H1 (cell line): ENCODE measurements around the gene IRX4. TPM values are rescaled to one million over a fixed set of nuclear protein-coding genes. Genes with fewer than 3 reads are reported as not detected.

Experiments used
- CTCF ChIA-PET: fragments of 300-600 bp; sonication (Branson Sonifier 250); formaldehyde crosslinking; loops from one replicate; lab custom pipeline; 2021; ENCODE audit not compliant: partially characterized antibody; lab: Charles Lee
- POLR2A ChIA-PET: fragments of 300-600 bp; sonication (Branson Sonifier 250); formaldehyde crosslinking; loops from one replicate; lab custom pipeline; 2021; ENCODE audit warnings: inconsistent platforms; ENCODE audit not compliant: partially characterized antibody; lab: Charles Lee
- DNase-seq, 2 experiments: peaks; one replicate each; pipeline versions ENCODE4 v3.0.0 to v3.0.0-alpha.2; 2010 to 2022; ENCODE audit warnings: low spot score in 2 of 2, low read depth in 1 of 2, mixed read lengths in 1 of 2
- FAIRE-seq: peaks from 2 replicates; lab custom pipeline; 2011; peaks lifted over from hg19 to GRCh38; lab: Jason Lieb, UNC
- H2AFZ ChIP-seq: 2 replicates; pipeline ENCODE4 v1.8.1; 2012; ENCODE audit warnings: low read length, inconsistent platforms
- H2AK5ac ChIP-seq: 2 replicates; pipeline ENCODE4 v1.6.1; 2013; ENCODE audit warnings: low read depth, low read length
- H2BK120ac ChIP-seq: replicated peaks from 2 replicates; pipeline ENCODE3; 2013; ENCODE audit warnings: low read depth, low read length, inconsistent platforms
- H2BK12ac ChIP-seq: 2 replicates; pipeline ENCODE4 v1.6.1; 2013; ENCODE audit warnings: low read depth, low read length
- H2BK15ac ChIP-seq: 2 replicates; pipeline ENCODE4 v1.6.1; 2013; ENCODE audit warnings: low read length
- H2BK20ac ChIP-seq: 2 replicates; pipeline ENCODE4 v1.6.1; 2013; ENCODE audit warnings: low read length
- H2BK5ac ChIP-seq: 2 replicates; pipeline ENCODE4 v1.6.1; 2013; ENCODE audit warnings: low read depth, low read length
- H3K14ac ChIP-seq: 2 replicates; pipeline ENCODE4 v1.6.1; 2013; ENCODE audit warnings: inconsistent platforms; ENCODE audit not compliant: insufficient read length
- H3K18ac ChIP-seq: 2 replicates; pipeline ENCODE4 v1.6.1; 2013; ENCODE audit warnings: low read length; ENCODE audit errors: extremely low read depth
- H3K23ac ChIP-seq: 2 replicates; pipeline ENCODE4 v1.6.1; 2013; ENCODE audit warnings: inconsistent platforms; ENCODE audit not compliant: insufficient read length
- H3K23me2 ChIP-seq: 2 replicates; pipeline ENCODE4 v1.6.1; 2013; ENCODE audit warnings: low read depth, low read length
- H3K27ac ChIP-seq: 2 replicates; pipeline ENCODE4 v1.6.1; 2011; ENCODE audit warnings: low read depth, low read length, inconsistent platforms
- H3K27me3 ChIP-seq, 4 experiments: replicated peaks in 1 of 4; 1 replicate in 1 of 4; 2 replicates in 3 of 4; pipeline versions ENCODE4 v1.6.1 to v1.8.1; 2011 to 2013; ENCODE audit warnings: low read length in 3 of 4, mild to moderate bottlenecking in 3 of 4, inconsistent platforms in 2 of 4, mixed read lengths in 2 of 4, moderate library complexity in 1 of 4; ENCODE audit not compliant: control insufficient read depth in 3 of 4, insufficient read depth in 3 of 4; ENCODE audit errors: extremely low read depth in 1 of 4
- H3K36me3 ChIP-seq, 4 experiments: 2 replicates each; pipeline versions ENCODE4 v1.6.1 to v1.8.1; 2011 to 2013; ENCODE audit warnings: mild to moderate bottlenecking in 4 of 4, low read length in 3 of 4, moderate library complexity in 2 of 4, control low read depth in 1 of 4, inconsistent platforms in 1 of 4; ENCODE audit not compliant: insufficient read depth in 4 of 4, control insufficient read depth in 2 of 4
- H3K4ac ChIP-seq: replicated peaks from 2 replicates; pipeline ENCODE3; 2013; ENCODE audit warnings: low read length, low read depth, mixed read lengths, inconsistent platforms; ENCODE audit not compliant: insufficient read length
- H3K4me1 ChIP-seq, 4 experiments: replicated peaks in 1 of 4; 1 replicate in 1 of 4; 2 replicates in 3 of 4; pipeline versions ENCODE4 v1.6.1 to v1.8.1; 2011 to 2013; ENCODE audit warnings: low read length in 3 of 4, inconsistent platforms in 2 of 4, mixed read lengths in 1 of 4; ENCODE audit not compliant: insufficient read depth in 4 of 4, control insufficient read depth in 3 of 4
- H3K4me2 ChIP-seq, 2 experiments: 2 replicates each; pipeline versions ENCODE4 v1.6.1 to v1.8.1; 2011 to 2013; ENCODE audit warnings: low read depth in 2 of 2, low read length in 2 of 2, control low read depth in 1 of 2, inconsistent platforms in 1 of 2, mild to moderate bottlenecking in 1 of 2; ENCODE audit not compliant: insufficient read depth in 1 of 2
- H3K4me3 ChIP-seq, 4 experiments: fragments of 200-600, 300-600 bp in 1 of 4; sonication (generic), shearing (Covaris generic), sonication (Bioruptor Twin) in 1 of 4; 2 replicates each; pipeline versions ENCODE4 v1.5.1 to v1.8.1; 2011 to 2016; ENCODE audit warnings: low read length in 4 of 4, low read depth in 3 of 4, control low read depth in 2 of 4, inconsistent platforms in 2 of 4, mild to moderate bottlenecking in 2 of 4, mixed read lengths in 1 of 4, moderate library complexity in 1 of 4; ENCODE audit not compliant: insufficient read depth in 2 of 4; ENCODE audit errors: extremely low read depth in 1 of 4
- H3K56ac ChIP-seq: replicated peaks from 2 replicates; pipeline ENCODE3; 2013; ENCODE audit warnings: low read depth, mild to moderate bottlenecking, mixed read lengths, low read length, inconsistent platforms; ENCODE audit not compliant: insufficient read length
- H3K79me1 ChIP-seq: 2 replicates; pipeline ENCODE4 v1.6.1; 2013; ENCODE audit warnings: low read depth, low read length, control low read depth
- H3K79me2 ChIP-seq, 2 experiments: 2 replicates each; pipeline versions ENCODE4 v1.6.1 to v1.8.1; 2012 to 2013; ENCODE audit warnings: low read length in 2 of 2, mild to moderate bottlenecking in 2 of 2, inconsistent platforms in 1 of 2; ENCODE audit not compliant: insufficient read depth in 2 of 2, control insufficient read depth in 1 of 2
- H3K9ac ChIP-seq, 4 experiments: replicated peaks in 1 of 4; 1 replicate in 1 of 4; 2 replicates in 3 of 4; pipeline versions ENCODE4 v1.6.1 to v1.8.1; 2011 to 2013; ENCODE audit warnings: low read depth in 3 of 4, low read length in 3 of 4, control low read depth in 2 of 4, mild to moderate bottlenecking in 2 of 4, moderate library complexity in 2 of 4, inconsistent platforms in 1 of 4; ENCODE audit errors: extremely low read depth in 1 of 4
- H3K9me3 ChIP-seq, 2 experiments: 2 replicates each; pipeline versions ENCODE4 v1.6.1 to v1.8.1; 2012 to 2013; ENCODE audit warnings: mild to moderate bottlenecking in 2 of 2, moderate library complexity in 2 of 2, control low read depth in 1 of 2, inconsistent platforms in 1 of 2, low read depth in 1 of 2, low read length in 1 of 2, mixed read lengths in 1 of 2; ENCODE audit not compliant: insufficient read depth in 2 of 2
- H4K20me1 ChIP-seq, 2 experiments: replicated peaks in 1 of 2; 2 replicates each; pipeline versions ENCODE3 to v1.8.1; 2011 to 2013; ENCODE audit warnings: inconsistent platforms in 2 of 2, low read length in 2 of 2, mild to moderate bottlenecking in 1 of 2; ENCODE audit not compliant: insufficient read depth in 2 of 2, control insufficient read depth in 1 of 2
- H4K5ac ChIP-seq: 2 replicates; pipeline ENCODE4 v1.6.1; 2013; ENCODE audit warnings: low read length, low read depth, mixed read lengths, inconsistent platforms; ENCODE audit not compliant: insufficient read length
- H4K8ac ChIP-seq: 2 replicates; pipeline ENCODE4 v1.8.0; 2013; ENCODE audit warnings: mild to moderate bottlenecking, moderate library complexity, low read length, inconsistent platforms; ENCODE audit not compliant: insufficient read depth; ENCODE audit errors: extremely low read depth
- H4K91ac ChIP-seq: replicated peaks from 2 replicates; pipeline ENCODE3; 2013; ENCODE audit warnings: low read length, mixed read lengths, inconsistent platforms; ENCODE audit not compliant: insufficient read length
- ASH2L ChIP-seq: fragments of 200-600, 300-600 bp; sonication (generic); IDR thresholded peaks from one replicate; pipeline ENCODE4 v1.7.1; 2017; ENCODE audit warnings: low read length
- CHD1 ChIP-seq: IDR thresholded peaks from 2 replicates; pipeline ENCODE4 v1.6.1; 2012; ENCODE audit warnings: low read depth, low read length, improper control_type of control experiment
- CREB1 ChIP-seq: IDR thresholded peaks from 2 replicates; pipeline ENCODE4 v1.6.1; 2012; ENCODE audit warnings: inconsistent platforms
- EZH2 ChIP-seq: fragments of 200-600 bp; sonication (generic); IDR thresholded peaks from 2 replicates; pipeline ENCODE4 v1.7.1; 2012; ENCODE audit warnings: low read depth, mild to moderate bottlenecking, moderate library complexity, low read length, inconsistent platforms; ENCODE audit not compliant: severe bottlenecking
- HDAC6 ChIP-seq: IDR thresholded peaks from one replicate; pipeline ENCODE4 v1.7.1; 2012; ENCODE audit warnings: low read depth, mild to moderate bottlenecking, inconsistent platforms, low read length, moderate library complexity
- JUN ChIP-seq: IDR thresholded peaks from 2 replicates; pipeline ENCODE4 v1.6.1; 2011; ENCODE audit warnings: low read depth, mild to moderate bottlenecking, improper control_type of control experiment, low read length
- TAF1 ChIP-seq: IDR thresholded peaks from 2 replicates; pipeline ENCODE4 v1.6.1; 2011; ENCODE audit warnings: mild to moderate bottlenecking, low read depth, low read length
- WGBS, 2 experiments: shearing (Covaris generic) in 1 of 2; methylation state at CpG; one replicate each; pipeline versions ENCODE4 v1.1.6 to v1.1.7; 2013 to 2015; ENCODE audit warnings: low lambda C conversion rate in 2 of 2, mixed read lengths in 2 of 2, inconsistent platforms in 1 of 2, low coverage in 1 of 2, missing lambda C conversion rate in 1 of 2; ENCODE audit not compliant: insufficient replicate concordance in 2 of 2, insufficient coverage in 1 of 2, insufficient read length in 1 of 2; ENCODE audit errors: extremely low coverage in 1 of 2, missing lambda C conversion rate in 1 of 2; 5-methylcytosine and 5-hydroxymethylcytosine counted together
- polyA plus RNA-seq, 7 experiments: library from polyadenylated mRNA; depleted of rRNA in 3 of 7; stranded (reverse) in 5 of 7; unstranded in 2 of 7; fragments of >200 nt in 5 of 7; fragments of 200-250 nt in 2 of 7; gene quantifications; 1 replicate in 5 of 7; 2 replicates in 1 of 7; 4 replicates in 1 of 7; pipeline versions ENCODE4 v1.2.1 to v1.2.3, GENCODE V29; 2011 to 2013; ENCODE audit warnings: missing spikeins in 2 of 7, mixed read lengths in 2 of 7
- total RNA-seq: library from RNA; stranded (reverse); fragmentation: NEBNext Ultra II Directional; extraction: Animal tissue kit (Norgen Biotek cat#: 25700); gene quantifications from 2 replicates; pipeline ENCODE4 v1.2.1, GENCODE V29; 2021
- TF ChIP-seq, protein P1 (sequence below): IDR thresholded peaks from 2 replicates; pipeline ENCODE4 v1.6.1; 2012; ENCODE audit warnings: inconsistent platforms

The IRX4 gene
- total and polyA plus RNA-seq, 2 of the 8 experiments (the other 6 are each of a cell fraction or from before 2014, with no cell fraction given), result 0.45 to 1.2 TPM

DNA sequence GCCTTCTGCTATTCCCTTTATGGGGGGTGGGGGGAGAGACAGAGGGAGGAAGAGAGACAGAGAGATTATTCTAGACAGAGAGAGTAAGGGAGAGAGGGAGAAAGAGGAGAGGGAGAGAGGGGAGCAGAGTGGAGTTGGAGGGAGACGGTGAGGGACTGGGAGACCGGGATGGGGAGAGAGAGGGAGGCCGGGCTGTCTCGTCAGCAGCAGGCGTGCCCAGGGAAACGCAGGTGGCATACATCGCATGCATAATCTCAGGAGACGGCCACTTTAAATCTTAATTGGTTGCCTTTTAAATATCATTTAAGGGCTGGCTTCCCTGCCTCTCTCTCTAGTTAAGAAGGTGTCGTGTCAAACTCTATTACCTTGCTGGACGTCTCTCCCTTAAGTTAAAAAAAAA lies 8.4 kb downstream of the IRX4 start:
- Histone ChIP-seq H3K23me2 (peaks cover 15% of the 10 kb centered on the region), H2BK120ac (no peak overlapping the region), H2AK5ac (no peak overlapping the region), H3K27me3 (peaks cover 48 to 78% (median 70%) of the 10 kb centered on the region in 4 experiments), H4K8ac (no peak overlapping the region; the same call in 1 of the 2 replicates), H2BK5ac (no peak overlapping the region), H2BK20ac (no peak overlapping the region), H3K79me2 (no peaks in the 10 kb centered on the region), H3K4ac (no peak overlapping the region), H4K91ac (no peak overlapping the region), H4K20me1 (peaks cover 2 to 17% of the 10 kb centered on the region in 2 experiments), H2BK15ac (no peak overlapping the region), H3K56ac (no peak overlapping the region), H3K27ac (no peak overlapping the region), H3K9me3 (peaks cover 4 to 9% of the 10 kb centered on the region in 2 experiments; a peak in 1 of 4 replicates), H3K79me1 (peaks cover 4% of the 10 kb centered on the region; the same call in 1 of the 2 replicates), H3K4me2 (peak overlapping the region; percentile 75 to 79), H3K4me1 (peaks cover 3 to 28% (median 9%) of the 10 kb centered on the region in 4 experiments; a peak in 6 of 7 replicates), H2AFZ (no peak overlapping the region), H3K9ac (no peak overlapping the region), H4K5ac (no peak overlapping the region), H3K14ac (no peak overlapping the region), H3K23ac (no peak overlapping the region), H2BK12ac (no peak overlapping the region), H3K18ac (no peak overlapping the region), H3K36me3 (peaks cover 0 to 13% (median 0%) of the 10 kb centered on the region in 4 experiments; a peak in 1 of 8 replicates), H3K4me3 (peak overlapping the region in 1 of 4 experiments; percentile 54; a peak in 2 of 8 replicates)
- ChIA-PET CTCF (no interaction called here), POLR2A (interaction anchor here (1.3 to 1.4 kb wide), 2 partner anchors 9 to 43 kb away, joined by 3 read pairs; partner anchors contain the start of gene IRX4)
- 0% methylated on average over 10 of the region's 10 CpGs; no CpG with 5 or more reads in 1 of the 2 experiments for WGBS, 2 experiments
- no peak for DNase-seq
- no peak for FAIRE-seq
- TF ChIP-seq, protein P1, sequence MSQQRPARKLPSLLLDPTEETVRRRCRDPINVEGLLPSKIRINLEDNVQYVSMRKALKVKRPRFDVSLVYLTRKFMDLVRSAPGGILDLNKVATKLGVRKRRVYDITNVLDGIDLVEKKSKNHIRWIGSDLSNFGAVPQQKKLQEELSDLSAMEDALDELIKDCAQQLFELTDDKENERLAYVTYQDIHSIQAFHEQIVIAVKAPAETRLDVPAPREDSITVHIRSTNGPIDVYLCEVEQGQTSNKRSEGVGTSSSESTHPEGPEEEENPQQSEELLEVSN, result no peak
- TF ChIP-seq CHD1 (no peak), TAF1 (no peak), CREB1 (no peak), EZH2 (no peak), ASH2L (no peak), HDAC6 (no peak), JUN (no peak)
